Right lobe of liver (tissue), 6 donors: ENCODE results near the gene KL. TPM values are rescaled to one million over a fixed set of nuclear protein-coding genes. Genes with fewer than 3 reads are reported as not detected.

Experiments used
- ATAC-seq, 4 donors: fragments of 200-7000 bp; cut with Tn5 transposase; one replicate each; pipeline ENCODE4 v1.9.1; 2020; ENCODE audit warnings: mild to moderate bottlenecking in 4 of 4, moderate library complexity in 4 of 4
- DNase-seq, 3 donors: peaks; one replicate each; pipeline ENCODE4 v3.0.0-alpha.2; 2020
- H3K27ac ChIP-seq, 3 donors: fragments of 200-600 bp; one replicate each; pipeline ENCODE4 v1.8.0; 2022
- H3K27me3 ChIP-seq, 2 donors: fragments of 200-600 bp; one replicate each; pipeline ENCODE4 v1.8.0; 2022
- H3K36me3 ChIP-seq, 4 donors: fragments of 200-600 bp; sonication (generic) in 1 of 4; one replicate each; pipeline versions ENCODE4 v1.5.1 to v1.8.0; 2017 to 2022; ENCODE audit warnings: control low read depth in 1 of 4
- H3K4me1 ChIP-seq, 4 donors: fragments of 200-600 bp; sonication (generic) in 1 of 4; one replicate each; pipeline versions ENCODE4 v1.5.1 to v1.8.0; 2017 to 2022; ENCODE audit warnings: control low read depth in 1 of 4
- H3K4me3 ChIP-seq, 3 donors: fragments of 200-600 bp; one replicate each; pipeline ENCODE4 v1.8.0; 2022
- H3K9me3 ChIP-seq, 4 donors: fragments of 200-600 bp; sonication (generic) in 1 of 4; one replicate each; pipeline versions ENCODE4 v1.5.1 to v1.8.0; 2017 to 2022; ENCODE audit warnings: control low read depth in 1 of 4
- CTCF ChIP-seq, 4 donors: fragments of 200-600 bp in 3 of 4; fragments of 450-650 bp in 1 of 4; IDR thresholded peaks; one replicate each; pipeline versions ENCODE4 v1.5.1 to v1.8.0; 2016 to 2022; ENCODE audit warnings: antibody characterized with exemption in 4 of 4, mild to moderate bottlenecking in 2 of 4
- POLR2A ChIP-seq: fragments of 450-650 bp; IDR thresholded peaks from one replicate; pipeline ENCODE4 v1.6.1; 2017; ENCODE audit warnings: antibody characterized with exemption, mild to moderate bottlenecking
- WGBS: methylation state at CpG from one replicate; pipeline ENCODE4 v1.1.6; 2018; ENCODE audit warnings: low coverage, low lambda C conversion rate; ENCODE audit not compliant: insufficient coverage; ENCODE audit errors: missing lambda C conversion rate; 5-methylcytosine and 5-hydroxymethylcytosine counted together
- intact Hi-C, 2 donors: fragments of 100-400 bp; cut with DNase I; formaldehyde crosslinking; loops; one replicate each; pipeline versions ENCODE4 v1.11.2 to v1.14.1; 2022
- total RNA-seq, 6 experiments: library from RNA; depleted of rRNA in 2 of 6; stranded (reverse); fragments of >200 nt in 2 of 6; fragmentation: NEBNext Ultra II Directional in 3 of 6; extraction: Animal tissue kit (Norgen Biotek cat#: 25700) in 3 of 6; gene quantifications; one replicate each; pipeline versions ENCODE4 v1.1.0 to v1.2.4, GENCODE V29; 2016 to 2023
- donor health status: DM: no; HTN: yes; CAD: no.
- donor health status: DM: no; HTN: no; CAD: no.
- donor health status: DM: no; HTN: no; CAD: no.
- donor health status: DM: no; HTN: yes; CAD: no.
- donor health status: DM: no; HTN: yes; CAD: no.

KL gene
- total RNA-seq, 6 experiments from 2014 or later, result 0.09 to 1.2 (median 0.39) TPM

- no peak for TF ChIP-seq CTCF (IDR thresholded peaks at IDR 0.05)
- no peak for TF ChIP-seq POLR2A
- no peaks in the 10 kb centered on the region for H3K36me3 ChIP-seq
- no peak overlapping the region for H3K27ac ChIP-seq
- no peak overlapping the region for H3K4me3 ChIP-seq
- DNase-seq, result no peak
- no peaks in the 10 kb centered on the region for H3K27me3 ChIP-seq
- H3K9me3 ChIP-seq, result no peaks in the 10 kb centered on the region
- no peak for ATAC-seq
- H3K4me1 ChIP-seq, result peaks cover 0 to 5% (median 0%) of the 10 kb centered on the region in 4 donors
- intact Hi-C loops, result no loop called here
- WGBS, result 90% methylated on average over 2 of the region's 9 CpGs
Measured at GRCh38 chr13:33026489-33027152, 10.4 kb downstream of the KL start.

- TF ChIP-seq CTCF (IDR thresholded peaks at IDR 0.05) (no peak), POLR2A (no peak)
- no peaks in the 10 kb centered on the region for H3K36me3 ChIP-seq
- no peaks in the 10 kb centered on the region for H3K27me3 ChIP-seq
- ATAC-seq (no peak), DNase-seq (no peak)
- 67% methylated on average over 2 of the region's 2 CpGs for WGBS
- no peak overlapping the region for H3K27ac ChIP-seq
- H3K4me3 ChIP-seq, result no peak overlapping the region
- intact Hi-C loops, result no loop called here
- no peaks in the 10 kb centered on the region for H3K9me3 ChIP-seq
- H3K4me1 ChIP-seq, result no peaks in the 10 kb centered on the region
Measured at GRCh38 chr13:33028620-33029019, 12.4 kb downstream of the KL start.

- H3K9me3 ChIP-seq, result no peaks in the 10 kb centered on the region
- H3K4me1 ChIP-seq, result no peaks in the 10 kb centered on the region
- DNase-seq (no peak), ATAC-seq (no peak)
- H3K27ac ChIP-seq, result no peak overlapping the region
- no peak overlapping the region for H3K4me3 ChIP-seq
- no peaks in the 10 kb centered on the region for H3K36me3 ChIP-seq
- TF ChIP-seq CTCF (IDR thresholded peaks at IDR 0.05) (no peak), POLR2A (no peak)
- no peaks in the 10 kb centered on the region for H3K27me3 ChIP-seq
- WGBS, result 74% methylated on average over 4 of the region's 4 CpGs
- intact Hi-C loops, result no loop called here
Measured at GRCh38 chr13:33031277-33031676, 15.1 kb downstream of the KL start.

- no peak overlapping the region for H3K4me3 ChIP-seq
- H3K27me3 ChIP-seq, result no peaks in the 10 kb centered on the region
- no peaks in the 10 kb centered on the region for H3K36me3 ChIP-seq
- TF ChIP-seq CTCF (IDR thresholded peaks at IDR 0.05), result no peak
- no peak for TF ChIP-seq POLR2A
- H3K27ac ChIP-seq, result no peak overlapping the region
- 63% methylated on average over 7 of the region's 12 CpGs for WGBS
- no peaks in the 10 kb centered on the region for H3K9me3 ChIP-seq
- no peak for DNase-seq
- intact Hi-C loops, result no loop called here
- H3K4me1 ChIP-seq, result no peaks in the 10 kb centered on the region
- ATAC-seq, result no peak
Measured at GRCh38 chr13:33032037-33032625, 15.9 kb downstream of the KL start.
